Measurements from ENCODE around the gene TP53BP2. TPM values are rescaled to one million over a fixed set of nuclear protein-coding genes. Genes with fewer than 3 reads are reported as not detected.
"Not testable (repeated sequence)": the region's sequence is repeated elsewhere in the genome, so short reads cannot be mapped to it uniquely, and the experiment has no call there.

TP53BP2 gene
- polyA plus RNA-seq, 1 experiment, result 18.6 TPM

- peak overlapping the region; percentile 82 for H3K4me3 ChIP-seq (ENCODE audit: low read depth, low read length)
- TF ChIP-seq, protein P1, sequence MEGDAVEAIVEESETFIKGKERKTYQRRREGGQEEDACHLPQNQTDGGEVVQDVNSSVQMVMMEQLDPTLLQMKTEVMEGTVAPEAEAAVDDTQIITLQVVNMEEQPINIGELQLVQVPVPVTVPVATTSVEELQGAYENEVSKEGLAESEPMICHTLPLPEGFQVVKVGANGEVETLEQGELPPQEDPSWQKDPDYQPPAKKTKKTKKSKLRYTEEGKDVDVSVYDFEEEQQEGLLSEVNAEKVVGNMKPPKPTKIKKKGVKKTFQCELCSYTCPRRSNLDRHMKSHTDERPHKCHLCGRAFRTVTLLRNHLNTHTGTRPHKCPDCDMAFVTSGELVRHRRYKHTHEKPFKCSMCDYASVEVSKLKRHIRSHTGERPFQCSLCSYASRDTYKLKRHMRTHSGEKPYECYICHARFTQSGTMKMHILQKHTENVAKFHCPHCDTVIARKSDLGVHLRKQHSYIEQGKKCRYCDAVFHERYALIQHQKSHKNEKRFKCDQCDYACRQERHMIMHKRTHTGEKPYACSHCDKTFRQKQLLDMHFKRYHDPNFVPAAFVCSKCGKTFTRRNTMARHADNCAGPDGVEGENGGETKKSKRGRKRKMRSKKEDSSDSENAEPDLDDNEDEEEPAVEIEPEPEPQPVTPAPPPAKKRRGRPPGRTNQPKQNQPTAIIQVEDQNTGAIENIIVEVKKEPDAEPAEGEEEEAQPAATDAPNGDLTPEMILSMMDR (IDR thresholded peaks at IDR 0.05; ENCODE audit: insufficient read depth, low read depth, low read length), result no peak
- ChIA-PET CTCF (interaction anchor here (0.6 to 2.8 kb wide), 5 partner anchors 8 to 1210 kb away, joined by 3 to 16 read pairs (median 4); no protein-coding TSS in a partner anchor), POLR2A (interaction anchor here (0.6 kb wide), 1 partner anchor 127 kb away, joined by 3 read pairs; no protein-coding TSS in a partner anchor)
- H3K36me3 ChIP-seq (ENCODE audit: control insufficient read depth, insufficient read depth, low read length), result no peaks in the 10 kb centered on the region
- H3K27me3 ChIP-seq (ENCODE audit: control insufficient read depth, insufficient read depth, low read length), result no peaks in the 10 kb centered on the region
- DNase-seq (ENCODE audit: low read depth), result no peak
Measured at GRCh38 chr1:223845037-223845809, 524 bp downstream of the TP53BP2 start.

GRCh38 chr1:223844787-223845036 lies 1.0 kb downstream of the TP53BP2 start:
- Histone ChIP-seq H3K27me3 (ENCODE audit: control insufficient read depth, insufficient read depth, low read length) (no peaks in the 10 kb centered on the region), H3K36me3 (ENCODE audit: control insufficient read depth, insufficient read depth, low read length) (no peaks in the 10 kb centered on the region), H3K4me3 (ENCODE audit: low read depth, low read length) (peak overlapping the region; percentile 82)
- ChIA-PET POLR2A (interaction anchor here (0.6 kb wide), 1 partner anchor 127 kb away, joined by 3 read pairs; no protein-coding TSS in a partner anchor), CTCF (interaction anchor here (2.8 kb wide), 1 partner anchor 15 kb away, joined by 16 read pairs; no protein-coding TSS in a partner anchor)
- DNase-seq (ENCODE audit: low read depth), result no peak
- TF ChIP-seq, protein P1 (IDR thresholded peaks at IDR 0.05; ENCODE audit: insufficient read depth, low read depth, low read length), result no peak

GRCh38 chr1:223843934-223844786 lies 1.6 kb downstream of the TP53BP2 start:
- TF ChIP-seq, protein P1 (IDR thresholded peaks at IDR 0.05; ENCODE audit: insufficient read depth, low read depth, low read length), result no peak
- H3K36me3 ChIP-seq (ENCODE audit: control insufficient read depth, insufficient read depth, low read length), result no peaks in the 10 kb centered on the region
- CTCF ChIA-PET, result interaction anchor here (0.8 to 1.8 kb wide), 2 partner anchors 11 to 33 kb away, joined by 3 read pairs; no protein-coding TSS in a partner anchor
- POLR2A ChIA-PET, result no interaction called here
- H3K27me3 ChIP-seq (ENCODE audit: control insufficient read depth, insufficient read depth, low read length), result no peaks in the 10 kb centered on the region
- H3K4me3 ChIP-seq (ENCODE audit: low read depth, low read length), result peak overlapping the region; percentile 82
- no peak for DNase-seq (ENCODE audit: low read depth)

DNA sequence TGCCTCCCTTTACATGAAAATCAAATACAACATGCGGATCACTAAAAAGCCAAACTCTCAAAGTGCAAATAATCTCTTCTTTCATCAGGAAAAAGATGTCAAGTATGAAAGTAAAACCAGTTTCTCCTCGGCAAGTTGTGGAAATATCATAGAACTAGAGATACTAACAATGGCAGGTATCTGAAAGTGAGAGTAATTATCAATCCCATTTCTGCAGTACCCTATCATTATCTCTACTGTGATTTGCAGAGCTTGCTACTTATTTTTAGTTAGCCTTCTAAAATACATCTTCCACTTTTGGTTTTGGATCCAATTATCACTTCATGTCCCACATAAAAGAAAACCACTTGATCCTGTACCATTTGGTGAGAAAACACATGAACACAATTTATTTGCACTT lies 3.0 kb downstream of the TP53BP2 start:
- no peak for DNase-seq (ENCODE audit: low read depth)
- no peak overlapping the region for H3K4me3 ChIP-seq (ENCODE audit: low read depth, low read length)
- ChIA-PET CTCF (interaction anchor here (1.8 kb wide), 1 partner anchor 31 kb away, joined by 3 read pairs; no protein-coding TSS in a partner anchor), POLR2A (interaction anchor here (0.7 kb wide), 1 partner anchor 28 kb away, joined by 3 read pairs; no protein-coding TSS in a partner anchor)
- TF ChIP-seq, protein P1 (IDR thresholded peaks at IDR 0.05; ENCODE audit: insufficient read depth, low read depth, low read length), result no peak
- no peaks in the 10 kb centered on the region for H3K36me3 ChIP-seq (ENCODE audit: control insufficient read depth, insufficient read depth, low read length)
- no peaks in the 10 kb centered on the region for H3K27me3 ChIP-seq (ENCODE audit: control insufficient read depth, insufficient read depth, low read length)

DNA sequence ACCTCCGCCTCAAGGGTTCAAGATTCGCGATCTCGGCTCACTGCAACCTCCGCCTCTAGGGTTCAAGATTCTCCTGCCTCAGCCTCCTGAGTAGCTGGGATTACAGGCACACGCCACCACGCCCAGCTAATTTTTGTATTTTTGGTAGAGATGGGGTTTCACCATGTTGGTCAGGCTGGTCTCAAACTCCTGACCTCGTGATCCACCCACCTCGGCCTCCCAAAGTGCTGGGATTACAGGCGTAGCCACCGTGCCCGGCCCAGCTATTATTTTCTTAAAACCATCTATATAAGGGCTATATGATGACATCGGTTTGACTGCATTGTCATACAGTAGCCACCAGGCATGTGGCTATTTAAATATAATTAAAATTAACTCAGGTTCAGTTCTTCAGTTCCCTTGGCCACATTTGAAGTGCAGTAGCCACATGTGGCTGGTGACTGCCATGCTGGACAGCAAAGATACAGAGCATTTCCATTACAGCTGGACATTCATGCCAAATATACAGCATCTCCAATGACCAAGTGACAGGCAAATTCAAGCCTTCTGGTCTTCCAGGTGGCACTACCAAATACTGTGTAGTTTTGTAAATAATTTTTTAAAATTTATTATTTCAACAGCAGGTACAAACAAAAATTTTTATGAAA lies 3.6 kb downstream of the TP53BP2 start:
- POLR2A ChIA-PET, result interaction anchor here (0.7 kb wide), 2 partner anchors 14 to 29 kb away, joined by 3 to 10 read pairs; no protein-coding TSS in a partner anchor

More for the DNA sequence above, 3.6 kb downstream of the TP53BP2 start:
- H3K36me3 ChIP-seq (ENCODE audit: control insufficient read depth, insufficient read depth, low read length); H3K27me3 ChIP-seq (ENCODE audit: control insufficient read depth, insufficient read depth, low read length); DNase-seq (ENCODE audit: low read depth); H3K4me3 ChIP-seq (ENCODE audit: low read depth, low read length): not testable (repeated sequence)
- CTCF ChIA-PET, result interaction anchor here (0.7 to 1.8 kb wide), 3 partner anchors 18 to 93 kb away, joined by 3 read pairs; no protein-coding TSS in a partner anchor
